Keratinocyte (primary cell): ENCODE data around the gene KCNQ2. TPM values are rescaled to one million over a fixed set of nuclear protein-coding genes. Genes with fewer than 3 reads are reported as not detected.

Source experiments
- DNase-seq: peaks from one replicate; pipeline ENCODE4 v3.0.0-alpha.2; 2011; ENCODE audit warnings: low read depth, missing footprints, low spot score
- FAIRE-seq: peaks from 2 replicates; lab custom pipeline; 2011; peaks lifted over from hg19 to GRCh38; lab: Jason Lieb, UNC
- H2AFZ ChIP-seq: 2 replicates; pipeline ENCODE4 v1.6.0; 2012; ENCODE audit warnings: low read length, control low read depth, inconsistent platforms; ENCODE audit not compliant: control insufficient read depth
- H3K27ac ChIP-seq: 2 replicates; pipeline ENCODE4 v1.5.1; 2011; ENCODE audit warnings: low read length; ENCODE audit not compliant: control insufficient read depth, insufficient read depth
- H3K27me3 ChIP-seq: 3 replicates; pipeline ENCODE4 v1.6.0; 2011; ENCODE audit warnings: low read length; ENCODE audit not compliant: control insufficient read depth, insufficient read depth; ENCODE audit errors: extremely low read depth
- H3K36me3 ChIP-seq, 2 experiments: 2 replicates in 1 of 2; 3 replicates in 1 of 2; pipeline ENCODE4 v1.5.1; 2011; ENCODE audit warnings: low read length in 2 of 2, mild to moderate bottlenecking in 1 of 2; ENCODE audit not compliant: control insufficient read depth in 2 of 2, insufficient read depth in 2 of 2; ENCODE audit errors: extremely low read depth in 1 of 2
- H3K4me1 ChIP-seq: 3 replicates; pipeline ENCODE4 v1.5.1; 2011; ENCODE audit warnings: low read length; ENCODE audit not compliant: control insufficient read depth, insufficient read depth; ENCODE audit errors: extremely low read depth
- H3K4me2 ChIP-seq: 3 replicates; pipeline ENCODE4 v1.6.0; 2011; ENCODE audit warnings: low read depth, low read length; ENCODE audit not compliant: control insufficient read depth, insufficient read depth; ENCODE audit errors: extremely low read depth
- H3K4me3 ChIP-seq, 3 experiments: fragments of 200-600 bp in 1 of 3; sonication (generic) in 1 of 3; 2 replicates in 2 of 3; 3 replicates in 1 of 3; pipeline ENCODE4 v1.5.1; 2011 to 2016; ENCODE audit warnings: low read length in 3 of 3, mild to moderate bottlenecking in 3 of 3, control low read depth in 2 of 3, inconsistent platforms in 1 of 3, low read depth in 1 of 3, mixed read lengths in 1 of 3, mixed run types in 1 of 3, moderate library complexity in 1 of 3; ENCODE audit not compliant: control insufficient read depth in 2 of 3, insufficient read depth in 2 of 3; ENCODE audit errors: extremely low read depth in 1 of 3
- H3K79me2 ChIP-seq: 2 replicates; pipeline ENCODE4 v1.6.0; 2012; ENCODE audit warnings: low read length; ENCODE audit not compliant: control insufficient read depth, insufficient read depth
- H3K9ac ChIP-seq: 3 replicates; pipeline ENCODE4 v1.6.0; 2011; ENCODE audit warnings: low read length; ENCODE audit not compliant: control insufficient read depth, insufficient read depth; ENCODE audit errors: extremely low read depth
- H3K9me1 ChIP-seq: 3 replicates; pipeline ENCODE4 v1.6.0; 2011; ENCODE audit warnings: low read length; ENCODE audit not compliant: control insufficient read depth, insufficient read depth; ENCODE audit errors: extremely low read depth
- H3K9me3 ChIP-seq: 2 replicates; pipeline ENCODE4 v1.5.1; 2012; ENCODE audit warnings: low read depth, low read length; ENCODE audit not compliant: control insufficient read depth
- H4K20me1 ChIP-seq: 3 replicates; pipeline ENCODE4 v1.6.0; 2011; ENCODE audit warnings: low read length; ENCODE audit not compliant: control insufficient read depth, insufficient read depth; ENCODE audit errors: extremely low read depth
- EZH2 ChIP-seq: IDR thresholded peaks from one replicate; pipeline ENCODE4 v1.6.1; 2012; ENCODE audit warnings: inconsistent platforms, mild to moderate bottlenecking, low read length, moderate library complexity
- dilution Hi-C: fragments of 300-500 bp; cut with MboI; formaldehyde crosslinking; loops from one replicate; pipeline ENCODE4 v1.7.0; 2020; ENCODE audit warnings: low sequenced_read_pairs; ENCODE audit not compliant: extremely low pct_ligation_motif_present
- polyA plus RNA-seq, 5 experiments: library from polyadenylated mRNA; depleted of rRNA in 3 of 5; stranded (reverse) in 3 of 5; stranded (forward) in 1 of 5; unstranded in 1 of 5; fragments of >200 nt; gene quantifications; 1 replicate in 1 of 5; 2 replicates in 3 of 5; 3 replicates in 1 of 5; pipeline versions ENCODE4 v1.2.1 to v1.2.3, GENCODE V29; 2011 to 2012; ENCODE audit warnings: missing spikeins in 2 of 5, low read depth in 1 of 5, low replicate concordance in 1 of 5
- TF ChIP-seq, protein P1 (sequence below), 3 experiments: IDR thresholded peaks in 1 of 3; conservative IDR thresholded peaks in 1 of 3; optimal IDR thresholded peaks in 1 of 3; 2 replicates in 2 of 3; 3 replicates in 1 of 3; pipeline versions ENCODE3 to v1.5.1; 2011; ENCODE audit warnings: low read length in 3 of 3, mild to moderate bottlenecking in 3 of 3, moderate library complexity in 2 of 3, control low read depth in 1 of 3, inconsistent platforms in 1 of 3; ENCODE audit not compliant: insufficient read depth in 2 of 3; ENCODE audit errors: extremely low read depth in 1 of 3

Gene KCNQ2
- polyA plus RNA-seq, 1 donor (not counting 4 experiments of a cell fraction or from before 2014, with no cell fraction given), result not detected

DNA sequence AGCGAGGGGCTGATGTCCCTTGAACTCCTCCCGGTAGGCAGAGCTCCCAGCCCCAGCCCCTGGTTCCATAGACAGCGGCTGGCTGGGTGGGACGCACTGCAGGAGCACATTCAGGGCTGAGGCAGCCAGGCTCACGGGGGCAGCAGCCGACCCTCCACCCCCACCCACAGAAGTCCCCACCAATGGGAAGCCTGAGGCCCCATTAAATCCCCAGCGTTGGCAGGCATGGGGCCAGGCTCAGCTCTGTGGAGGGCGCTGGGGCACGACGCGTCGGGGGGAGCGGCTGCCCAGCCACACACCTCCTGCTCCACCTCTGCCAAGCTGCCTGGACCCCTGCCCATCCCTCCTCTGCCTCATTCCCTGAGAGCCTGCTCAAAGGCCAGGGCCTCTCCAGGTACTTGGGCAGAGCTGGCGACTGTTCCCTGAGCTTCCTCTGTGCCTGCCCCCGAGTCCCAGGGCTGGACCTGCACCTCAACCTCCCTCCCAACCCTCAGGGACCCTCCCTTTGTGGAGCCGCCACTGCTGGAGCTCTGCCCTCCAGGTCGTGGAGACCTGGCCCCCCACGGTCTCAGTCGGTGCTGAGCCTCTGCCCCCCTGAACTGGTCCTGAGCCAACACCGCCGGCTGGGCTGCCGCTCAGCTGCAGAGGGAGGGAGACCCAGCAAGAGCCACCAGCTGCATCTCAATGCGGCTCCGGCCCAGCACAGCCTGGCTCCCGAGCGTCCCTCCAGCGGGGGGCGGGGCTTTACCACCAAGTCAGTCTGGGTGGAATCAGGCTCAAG is 120.5 kb downstream of the KCNQ2 start:
- no peak overlapping the region for H2AFZ ChIP-seq
- peaks cover 14% of the 10 kb centered on the region for H3K9me3 ChIP-seq
- H3K9me1 ChIP-seq, result no peaks in the 10 kb centered on the region
- no peaks in the 10 kb centered on the region for H3K27me3 ChIP-seq
- dilution Hi-C loops, result no loop called here
- H4K20me1 ChIP-seq, result no peaks in the 10 kb centered on the region
- no peak overlapping the region for H3K9ac ChIP-seq
- no peak overlapping the region for H3K4me3 ChIP-seq
- no peak overlapping the region for H3K4me2 ChIP-seq
- no peak for FAIRE-seq
- no peaks in the 10 kb centered on the region for H3K79me2 ChIP-seq
- H3K27ac ChIP-seq, result no peak overlapping the region
- DNase-seq, result no peak
- H3K4me1 ChIP-seq, result no peaks in the 10 kb centered on the region
- TF ChIP-seq EZH2, result no peak
- TF ChIP-seq, protein P1, sequence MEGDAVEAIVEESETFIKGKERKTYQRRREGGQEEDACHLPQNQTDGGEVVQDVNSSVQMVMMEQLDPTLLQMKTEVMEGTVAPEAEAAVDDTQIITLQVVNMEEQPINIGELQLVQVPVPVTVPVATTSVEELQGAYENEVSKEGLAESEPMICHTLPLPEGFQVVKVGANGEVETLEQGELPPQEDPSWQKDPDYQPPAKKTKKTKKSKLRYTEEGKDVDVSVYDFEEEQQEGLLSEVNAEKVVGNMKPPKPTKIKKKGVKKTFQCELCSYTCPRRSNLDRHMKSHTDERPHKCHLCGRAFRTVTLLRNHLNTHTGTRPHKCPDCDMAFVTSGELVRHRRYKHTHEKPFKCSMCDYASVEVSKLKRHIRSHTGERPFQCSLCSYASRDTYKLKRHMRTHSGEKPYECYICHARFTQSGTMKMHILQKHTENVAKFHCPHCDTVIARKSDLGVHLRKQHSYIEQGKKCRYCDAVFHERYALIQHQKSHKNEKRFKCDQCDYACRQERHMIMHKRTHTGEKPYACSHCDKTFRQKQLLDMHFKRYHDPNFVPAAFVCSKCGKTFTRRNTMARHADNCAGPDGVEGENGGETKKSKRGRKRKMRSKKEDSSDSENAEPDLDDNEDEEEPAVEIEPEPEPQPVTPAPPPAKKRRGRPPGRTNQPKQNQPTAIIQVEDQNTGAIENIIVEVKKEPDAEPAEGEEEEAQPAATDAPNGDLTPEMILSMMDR (optimal IDR thresholded peaks at IDR 0.05 in 1 of 3, IDR thresholded peaks at IDR 0.05 in 1 of 3, conservative IDR thresholded peaks at IDR 0.05 in 1 of 3; ENCODE audit: extremely low read depth in 1 of 3, insufficient read depth in 2 of 3, low read length in 3 of 3), result no peak
- H3K36me3 ChIP-seq, result no peaks in the 10 kb centered on the region

DNA sequence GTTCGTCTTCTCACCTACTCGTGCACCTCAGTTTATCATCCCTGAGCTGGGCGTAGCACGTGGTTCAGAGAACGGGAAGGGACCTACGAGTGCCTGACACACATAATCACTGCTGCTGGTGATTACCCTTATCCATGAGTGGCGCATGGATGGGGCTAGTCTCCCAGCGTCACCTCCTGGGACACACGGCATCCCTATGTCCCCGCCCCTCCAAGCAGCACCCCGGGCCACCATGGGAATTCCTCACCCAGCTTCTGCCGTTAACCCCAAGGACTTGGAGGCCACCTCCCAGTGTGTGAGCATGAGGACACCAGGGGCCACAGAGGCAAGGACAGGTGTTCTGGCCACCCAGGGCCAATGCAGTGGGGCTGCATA is 121.1 kb downstream of the KCNQ2 start:
- FAIRE-seq, result no peak
- no peak overlapping the region for H3K4me2 ChIP-seq
- no peak overlapping the region for H3K9ac ChIP-seq
- H4K20me1 ChIP-seq, result no peaks in the 10 kb centered on the region
- dilution Hi-C loops, result no loop called here
- H3K27ac ChIP-seq, result no peak overlapping the region
- no peaks in the 10 kb centered on the region for H3K4me1 ChIP-seq
- no peak overlapping the region for H2AFZ ChIP-seq
- H3K9me3 ChIP-seq, result peaks cover 14% of the 10 kb centered on the region
- H3K4me3 ChIP-seq, result no peak overlapping the region
- no peaks in the 10 kb centered on the region for H3K9me1 ChIP-seq
- H3K79me2 ChIP-seq, result no peaks in the 10 kb centered on the region
- no peaks in the 10 kb centered on the region for H3K27me3 ChIP-seq
- DNase-seq, result no peak
- TF ChIP-seq, protein P1 (optimal IDR thresholded peaks at IDR 0.05 in 1 of 3, IDR thresholded peaks at IDR 0.05 in 1 of 3, conservative IDR thresholded peaks at IDR 0.05 in 1 of 3; ENCODE audit: extremely low read depth in 1 of 3, insufficient read depth in 2 of 3, low read length in 3 of 3), result no peak
- no peak for TF ChIP-seq EZH2
- H3K36me3 ChIP-seq, result no peaks in the 10 kb centered on the region
